Dendritic cell treated with granulocyte-macrophage colony-stimulating factor and Interleukin-4, amounts not matched to agents 40 ng/mL and 50 ng/mL, for 4 days (primary cell): Measurements from ENCODE around the gene PNPT1.
A peak's percentile ranks its signal among the peaks of the same experiment; 100 is the strongest.
"Not testable (repeated sequence)": the region's sequence is repeated elsewhere in the genome, so short reads cannot be mapped to it uniquely, and the experiment has no call there.

Experiments used
- H3K27ac Mint-ChIP-seq: one replicate; pipeline ENCODE4 v1.8.0; 2022; ENCODE audit warnings: mild to moderate bottlenecking, mixed read lengths
- H3K27me3 Mint-ChIP-seq: one replicate; pipeline ENCODE4 v1.8.0; 2022; ENCODE audit warnings: mild to moderate bottlenecking, mixed read lengths
- H3K36me3 Mint-ChIP-seq: one replicate; pipeline ENCODE4 v1.8.0; 2022; ENCODE audit warnings: low read depth, mixed read lengths
- H3K4me1 Mint-ChIP-seq: one replicate; pipeline ENCODE4 v1.8.0; 2022; ENCODE audit warnings: low read depth, mixed read lengths
- H3K4me3 Mint-ChIP-seq: one replicate; pipeline ENCODE4 v1.8.0; 2022; ENCODE audit warnings: mild to moderate bottlenecking, moderate library complexity, mixed read lengths
- H3K9me3 Mint-ChIP-seq: one replicate; pipeline ENCODE4 v1.8.0; 2022; ENCODE audit warnings: mixed read lengths
- intact Hi-C: fragments of 100-400 bp; cut with micrococcal nuclease; formaldehyde crosslinking; loops from one replicate; pipeline ENCODE4 v1.15.0; 2022

The PNPT1 gene

DNA sequence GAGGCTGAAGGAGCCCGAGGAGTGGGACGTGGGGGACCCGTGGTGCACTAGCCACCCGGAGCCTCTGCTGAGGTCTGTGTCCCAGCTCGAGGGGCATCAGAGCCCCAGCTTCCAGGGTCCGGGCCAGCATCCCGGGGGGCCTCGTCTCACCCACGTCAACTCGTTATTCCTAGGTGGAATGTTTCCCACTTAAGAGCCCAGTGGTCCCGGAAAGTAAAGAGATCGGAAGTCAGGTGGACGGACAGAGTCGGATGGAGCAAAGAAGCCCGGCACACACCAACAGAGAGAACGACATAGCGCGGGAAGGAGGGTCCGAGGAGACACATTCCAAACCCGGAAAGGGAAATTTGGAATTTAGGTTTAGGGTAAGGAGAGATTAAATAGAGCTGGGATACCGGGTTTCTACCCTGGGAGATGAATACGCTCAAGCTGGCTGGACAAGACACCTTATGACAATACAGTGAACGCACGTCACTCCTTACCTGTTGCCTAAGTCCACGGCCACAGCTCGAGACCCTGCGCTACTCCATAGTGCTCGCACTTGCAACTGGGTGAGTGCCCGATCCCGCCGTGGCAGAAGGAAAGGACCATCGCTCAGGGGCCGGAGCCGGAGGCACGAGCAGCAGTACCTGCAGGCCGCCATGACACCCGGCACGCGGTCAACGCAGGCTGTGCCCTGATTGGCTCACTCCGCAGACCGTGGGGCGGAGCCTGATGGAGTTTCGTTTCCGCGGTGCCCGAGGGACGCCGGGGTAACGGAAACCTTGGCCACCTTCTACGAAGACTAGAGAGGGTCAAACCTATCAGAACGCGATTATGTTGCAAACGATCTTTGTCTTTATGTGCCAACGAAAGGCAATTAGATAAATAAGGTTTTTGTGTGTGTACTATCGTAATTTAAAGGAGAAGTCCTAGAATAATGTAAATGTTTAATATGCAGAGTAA, at the start of gene PNPT1:
Gene PNPT1 (minus strand): TSS at position 664 of the 945 bp plus-strand sequence. CDS start 21 bp downstream, at position 643.
- intact Hi-C loops, result loop anchor here (2.0 to 10.0 kb wide), 2 partner anchors 75 to 1579 kb away; partner anchors contain the start of gene ACYP2
- H3K27ac Mint-ChIP-seq, result peak within 1 kb of the TSS; percentile 82

DNA sequence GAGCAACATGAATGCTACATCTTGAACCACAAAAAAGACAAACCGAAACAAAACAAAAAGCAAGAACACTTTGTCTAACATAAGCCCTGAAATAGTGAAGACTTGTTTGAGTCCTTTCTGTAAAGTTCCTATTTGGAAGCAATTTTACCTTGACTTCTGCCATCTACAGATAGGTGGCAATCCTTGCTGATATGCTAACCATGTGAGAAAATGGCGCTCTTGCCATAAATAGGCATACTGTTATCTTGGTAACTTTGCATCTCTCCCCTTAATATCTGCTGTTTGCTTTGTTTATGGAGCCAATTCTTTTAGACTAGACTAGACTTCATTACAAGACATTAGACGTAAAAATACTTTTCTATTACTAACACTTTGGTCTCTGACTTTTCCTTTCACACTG, 49.4 kb upstream of the PNPT1 start:
- H3K4me3 Mint-ChIP-seq, result no peak overlapping the region
- H3K9me3 Mint-ChIP-seq, result no peaks in the 10 kb centered on the region
- intact Hi-C loops, result no loop called here
- no peaks in the 10 kb centered on the region for H3K36me3 Mint-ChIP-seq
- H3K4me1 Mint-ChIP-seq, result peaks cover 7% of the 10 kb centered on the region
- H3K27ac Mint-ChIP-seq, result no peak overlapping the region
- no peaks in the 10 kb centered on the region for H3K27me3 Mint-ChIP-seq

More for the DNA sequence above, at the start of gene PNPT1:
- no peaks in the 10 kb centered on the region for H3K9me3 Mint-ChIP-seq
- peaks cover 13% of the 10 kb centered on the region for H3K36me3 Mint-ChIP-seq
- peaks cover 1% of the 10 kb centered on the region for H3K27me3 Mint-ChIP-seq
- H3K4me1 Mint-ChIP-seq, result peaks cover 10% of the 10 kb centered on the region
- H3K4me3 Mint-ChIP-seq, result peak within 1 kb of the TSS; percentile 94

- H3K36me3 Mint-ChIP-seq, intact Hi-C loops, H3K4me1 Mint-ChIP-seq, H3K27ac Mint-ChIP-seq, H3K27me3 Mint-ChIP-seq, H3K9me3 Mint-ChIP-seq, H3K4me3 Mint-ChIP-seq: not testable (repeated sequence)
Observed at GRCh38 chr2:55736019-55736536, 42.4 kb upstream of the PNPT1 start.

GRCh38 chr2:55734726-55735125, 41.1 kb upstream of the PNPT1 start:
- Mint-ChIP-seq H3K4me1 (no peaks in the 10 kb centered on the region), H3K36me3 (no peaks in the 10 kb centered on the region), H3K27ac (no peak overlapping the region), H3K9me3 (no peaks in the 10 kb centered on the region), H3K27me3 (peaks cover 1% of the 10 kb centered on the region), H3K4me3 (no peak overlapping the region)
- intact Hi-C loops, result no loop called here

- H3K9me3 Mint-ChIP-seq, result no peaks in the 10 kb centered on the region
- H3K4me1 Mint-ChIP-seq, result no peaks in the 10 kb centered on the region
- H3K4me3 Mint-ChIP-seq, result no peak overlapping the region
- H3K27ac Mint-ChIP-seq, result no peak overlapping the region
- intact Hi-C loops, result no loop called here
- H3K36me3 Mint-ChIP-seq, result no peaks in the 10 kb centered on the region
- peaks cover 1% of the 10 kb centered on the region for H3K27me3 Mint-ChIP-seq
Observed at GRCh38 chr2:55733335-55733734, 39.7 kb upstream of the PNPT1 start.

- Mint-ChIP-seq H3K4me3 (no peak overlapping the region), H3K27me3 (peaks cover 1% of the 10 kb centered on the region), H3K36me3 (no peaks in the 10 kb centered on the region), H3K9me3 (no peaks in the 10 kb centered on the region), H3K27ac (no peak overlapping the region), H3K4me1 (no peaks in the 10 kb centered on the region)
- intact Hi-C loops, result no loop called here
Observed at GRCh38 chr2:55732854-55733253, 39.2 kb upstream of the PNPT1 start.

GRCh38 chr2:55729136-55729685, 35.6 kb upstream of the PNPT1 start:
- no peak overlapping the region for H3K4me3 Mint-ChIP-seq
- no peaks in the 10 kb centered on the region for H3K4me1 Mint-ChIP-seq
- H3K36me3 Mint-ChIP-seq, result no peaks in the 10 kb centered on the region
- H3K27ac Mint-ChIP-seq, result no peak overlapping the region
- intact Hi-C loops, result no loop called here
- no peaks in the 10 kb centered on the region for H3K9me3 Mint-ChIP-seq
- H3K27me3 Mint-ChIP-seq, result peaks cover 1% of the 10 kb centered on the region

- no peaks in the 10 kb centered on the region for H3K4me1 Mint-ChIP-seq
- H3K9me3 Mint-ChIP-seq, result no peaks in the 10 kb centered on the region
- no peak overlapping the region for H3K27ac Mint-ChIP-seq
- intact Hi-C loops, result no loop called here
- no peaks in the 10 kb centered on the region for H3K36me3 Mint-ChIP-seq
- H3K27me3 Mint-ChIP-seq, result peaks cover 4% of the 10 kb centered on the region
- H3K4me3 Mint-ChIP-seq, result no peak overlapping the region
Observed at GRCh38 chr2:55721596-55722215, 28.1 kb upstream of the PNPT1 start.

DNA sequence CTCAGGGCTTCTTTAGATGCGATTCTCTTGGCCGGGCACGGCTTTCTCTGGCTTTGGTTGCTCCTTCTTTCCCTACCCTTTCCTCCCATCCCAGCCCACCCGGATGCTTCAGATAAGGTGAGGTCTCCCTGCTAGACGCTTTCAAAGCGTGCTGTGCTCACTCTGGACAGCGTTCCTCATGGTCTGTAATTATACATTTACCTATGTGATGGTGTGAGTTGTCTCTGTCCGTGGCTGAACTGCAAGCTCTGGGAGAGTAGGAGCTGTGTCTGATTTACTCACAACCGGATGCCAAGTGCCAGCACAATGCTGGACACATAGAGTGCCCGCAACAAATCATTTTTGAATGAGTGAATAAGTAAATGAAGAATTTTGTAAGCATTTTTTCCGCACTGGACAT, 26.8 kb upstream of the PNPT1 start:
- Mint-ChIP-seq H3K4me3 (no peak overlapping the region), H3K4me1 (no peaks in the 10 kb centered on the region), H3K27ac (no peak overlapping the region), H3K27me3 (peaks cover 4% of the 10 kb centered on the region), H3K9me3 (no peaks in the 10 kb centered on the region), H3K36me3 (no peaks in the 10 kb centered on the region)
- intact Hi-C loops, result no loop called here

- Mint-ChIP-seq H3K27ac (no peak overlapping the region), H3K4me1 (no peaks in the 10 kb centered on the region), H3K4me3 (no peak overlapping the region), H3K9me3 (no peaks in the 10 kb centered on the region), H3K36me3 (no peaks in the 10 kb centered on the region), H3K27me3 (peaks cover 4% of the 10 kb centered on the region)
- intact Hi-C loops, result loop anchor here (2.0 to 5.0 kb wide), 2 partner anchors 413 to 1797 kb away; no protein-coding TSS in a partner anchor
Observed at GRCh38 chr2:55719852-55720251, 26.2 kb upstream of the PNPT1 start.

DNA sequence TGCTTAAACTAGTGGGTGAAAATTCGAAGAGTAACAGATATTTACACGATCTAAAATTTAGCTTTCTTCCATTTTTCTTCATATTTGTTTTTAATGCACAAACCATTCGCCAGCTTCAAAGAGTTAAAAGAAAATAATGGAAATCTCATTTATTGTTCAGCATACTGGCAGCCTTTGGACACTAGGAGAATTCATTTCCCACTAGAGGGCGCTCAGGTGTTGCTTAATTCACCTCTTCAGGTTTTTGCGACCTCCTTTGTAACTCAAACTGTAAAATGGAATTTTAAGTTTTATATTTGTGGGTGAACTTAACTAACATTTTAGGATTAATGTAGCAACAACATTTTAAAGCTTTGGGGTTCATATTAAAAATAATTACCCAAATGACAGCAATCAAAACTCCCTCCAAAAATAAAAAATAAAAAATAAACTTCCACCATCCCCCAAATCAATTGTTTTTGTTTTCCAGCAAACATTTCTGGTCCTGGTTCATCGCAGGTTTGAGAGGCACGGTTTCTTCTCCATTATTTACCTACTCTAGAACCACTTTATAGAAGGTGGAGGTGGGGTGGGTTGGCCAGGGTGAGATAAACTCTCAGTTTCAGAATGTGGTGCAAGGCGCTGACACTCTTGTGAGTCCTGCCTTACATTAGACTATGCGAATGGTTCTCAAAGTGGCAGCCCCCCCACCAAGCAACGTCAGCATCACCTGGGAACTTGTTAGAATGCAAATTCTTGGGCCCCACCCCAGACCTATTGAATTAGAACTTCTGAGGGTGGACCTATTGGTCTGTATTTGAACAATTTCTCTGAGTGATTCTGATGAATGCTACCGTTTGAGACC, 24.7 kb upstream of the PNPT1 start:
- peaks cover 2% of the 10 kb centered on the region for H3K4me1 Mint-ChIP-seq
- intact Hi-C loops, result loop anchor here (1.0 to 5.0 kb wide), 5 partner anchors 243 to 1799 kb away; no protein-coding TSS in a partner anchor
- no peak overlapping the region for H3K27ac Mint-ChIP-seq
- H3K4me3 Mint-ChIP-seq, result no peak overlapping the region
- no peaks in the 10 kb centered on the region for H3K27me3 Mint-ChIP-seq
- no peaks in the 10 kb centered on the region for H3K9me3 Mint-ChIP-seq
- no peaks in the 10 kb centered on the region for H3K36me3 Mint-ChIP-seq

DNA sequence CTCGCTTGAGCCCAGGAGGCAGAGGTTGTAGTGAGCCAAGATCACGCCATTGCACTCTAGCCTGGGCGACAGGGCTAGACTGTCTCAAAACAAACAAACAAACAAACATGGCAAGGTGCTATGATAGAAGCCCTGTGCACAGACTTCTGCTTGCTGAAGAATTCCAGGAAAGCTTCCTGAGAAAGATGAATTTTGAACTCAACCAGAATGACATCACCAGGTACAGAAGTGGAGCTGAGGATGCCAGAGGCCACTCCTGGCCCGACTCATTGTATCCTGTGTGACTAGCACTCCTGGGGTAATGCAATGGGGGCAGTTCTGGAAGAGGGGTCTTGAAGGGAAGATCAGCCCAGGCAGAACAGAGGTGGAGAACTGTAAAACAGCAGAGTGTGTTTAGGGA, 22.0 kb upstream of the PNPT1 start:
- peaks cover 6% of the 10 kb centered on the region for H3K4me1 Mint-ChIP-seq
- intact Hi-C loops, result loop anchor here (5.0 kb wide), 1 partner anchor 1802 kb away; no protein-coding TSS in a partner anchor
- no peaks in the 10 kb centered on the region for H3K9me3 Mint-ChIP-seq
- no peaks in the 10 kb centered on the region for H3K36me3 Mint-ChIP-seq
- no peak overlapping the region for H3K4me3 Mint-ChIP-seq
- no peak overlapping the region for H3K27ac Mint-ChIP-seq
- no peaks in the 10 kb centered on the region for H3K27me3 Mint-ChIP-seq

DNA sequence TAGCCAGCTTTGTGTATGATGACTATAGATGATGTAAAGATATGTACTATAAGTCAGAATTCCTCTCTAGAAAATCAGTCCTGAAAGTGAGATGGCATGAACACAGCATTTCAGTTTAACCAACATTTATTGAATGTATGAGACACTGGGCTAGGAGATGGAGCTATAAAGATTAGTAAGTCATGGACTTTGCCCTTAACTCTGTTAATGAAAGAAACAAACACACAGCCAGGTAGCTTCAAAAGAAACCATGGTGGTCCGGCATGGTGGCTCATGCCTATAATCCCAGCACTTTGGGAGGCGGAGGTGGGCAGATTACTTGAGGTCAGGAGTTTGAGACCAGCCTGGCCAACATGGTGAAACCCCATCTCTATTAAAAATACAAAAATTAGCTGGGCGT, 21.5 kb upstream of the PNPT1 start:
- not testable (repeated sequence) for H3K27me3 Mint-ChIP-seq, H3K9me3 Mint-ChIP-seq, H3K36me3 Mint-ChIP-seq, H3K4me3 Mint-ChIP-seq, H3K4me1 Mint-ChIP-seq, H3K27ac Mint-ChIP-seq
- intact Hi-C loops, result loop anchor here (5.0 kb wide), 1 partner anchor 1802 kb away; no protein-coding TSS in a partner anchor
